HepG2 (cell line): Measurements from ENCODE around the gene PIGO. TPM values are rescaled to one million over a fixed set of nuclear protein-coding genes. Genes with fewer than 3 reads are reported as not detected.

Experiments
- AHR ChIP-seq: IDR thresholded peaks from 2 replicates; pipeline ENCODE4 v1.6.1; 2018; ENCODE audit warnings: missing genetic modification reagents, missing compliant biosample characterization
- EEA1 ChIP-seq: sonication (generic); formaldehyde crosslinking; IDR thresholded peaks from 2 replicates; pipeline ENCODE4 v1.5.1; 2020; ENCODE audit warnings: mild to moderate bottlenecking, missing genetic modification reagents, borderline replicate concordance
- MED13 ChIP-seq: sonication (generic); formaldehyde crosslinking; IDR thresholded peaks from 2 replicates; pipeline ENCODE4 v1.5.0; 2020; ENCODE audit warnings: missing genetic modification reagents
- MEF2D ChIP-seq: sonication (generic); formaldehyde crosslinking; IDR thresholded peaks from 2 replicates; pipeline ENCODE4 v1.5.1; 2020; ENCODE audit warnings: mild to moderate bottlenecking, missing genetic modification reagents
- MEIS1 ChIP-seq: sonication (generic); formaldehyde crosslinking; IDR thresholded peaks from 2 replicates; pipeline ENCODE4 v1.9.0; 2021; ENCODE audit warnings: mild to moderate bottlenecking, missing genetic modification reagents, moderate library complexity, borderline replicate concordance
- SMAD1 ChIP-seq: sonication (generic); formaldehyde crosslinking; IDR thresholded peaks from 2 replicates; pipeline ENCODE4 v1.4.0; 2020; ENCODE audit warnings: missing genetic modification reagents, low read depth, mild to moderate bottlenecking, borderline replicate concordance
- SRF ChIP-seq: IDR thresholded peaks from 2 replicates; pipeline ENCODE4 v1.6.1; 2011; ENCODE audit warnings: mild to moderate bottlenecking, low read depth, low read length, moderate library complexity
- YEATS4 ChIP-seq: sonication (generic); formaldehyde crosslinking; IDR thresholded peaks from 2 replicates; pipeline ENCODE4 v1.4.0; 2020; ENCODE audit warnings: missing genetic modification reagents, borderline replicate concordance
- ZNF207 ChIP-seq: fragments of 450-650 bp; IDR thresholded peaks from 2 replicates; pipeline ENCODE4 v1.6.1; 2016; ENCODE audit warnings: antibody characterized with exemption, borderline replicate concordance
- ZNF513 ChIP-seq: sonication (generic); formaldehyde crosslinking; conservative IDR thresholded peaks from 2 replicates; pipeline ENCODE4 v1.5.0; 2020; ENCODE audit warnings: missing genetic modification reagents
- ZNF557 ChIP-seq: sonication (generic); formaldehyde crosslinking; IDR thresholded peaks from 2 replicates; pipeline ENCODE4 v1.4.0; 2020; ENCODE audit warnings: missing genetic modification reagents
- ZNF567 ChIP-seq: sonication (generic); formaldehyde crosslinking; IDR thresholded peaks from 2 replicates; pipeline ENCODE4 v1.8.1; 2023; ENCODE audit warnings: mild to moderate bottlenecking, missing genetic modification reagents, borderline replicate concordance
- ZNF598 ChIP-seq: sonication (generic); formaldehyde crosslinking; IDR thresholded peaks from 2 replicates; pipeline ENCODE4 v1.5.1; 2020; ENCODE audit warnings: mild to moderate bottlenecking, missing genetic modification reagents, borderline replicate concordance
- ZNF75D ChIP-seq: sonication (generic); formaldehyde crosslinking; IDR thresholded peaks from 2 replicates; pipeline ENCODE4 v1.8.1; 2023; ENCODE audit warnings: missing genetic modification reagents, mild to moderate bottlenecking, borderline replicate concordance
- ZNF775 ChIP-seq: sonication (generic); formaldehyde crosslinking; IDR thresholded peaks from 2 replicates; pipeline ENCODE4 v1.4.0; 2020; ENCODE audit warnings: missing genetic modification reagents, mild to moderate bottlenecking, moderate library complexity, borderline replicate concordance
- ZNF883 ChIP-seq: sonication (generic); formaldehyde crosslinking; IDR thresholded peaks from 2 replicates; pipeline ENCODE4 v1.5.1; 2020; ENCODE audit warnings: mild to moderate bottlenecking, missing genetic modification reagents; ENCODE audit errors: not compliant biosample characterization
- polyA plus RNA-seq, 8 experiments: library from polyadenylated mRNA; depleted of rRNA in 3 of 8; stranded (reverse) in 7 of 8; unstranded in 1 of 8; fragments of >200 nt; fragmentation: Illumina TruSeq in 4 of 8; extraction: Trizol in 4 of 8; gene quantifications; 2 replicates each; pipeline versions ENCODE4 v1.2.1 to v1.2.3, GENCODE V29; 2011 to 2016; ENCODE audit warnings: low read depth in 4 of 8, missing spikeins in 1 of 8, mixed read lengths in 1 of 8; ENCODE audit not compliant: insufficient read depth in 1 of 8
- total RNA-seq, 5 experiments: library from RNA; depleted of rRNA; stranded (reverse); fragments of >200 nt; fragmentation: Illumina TruSeq; extraction: Trizol; gene quantifications; 2 replicates each; pipeline ENCODE4 v1.2.3, GENCODE V29; 2016; ENCODE audit warnings: low read depth in 1 of 5
- TF ChIP-seq, protein P1 (sequence below): IDR thresholded peaks from 2 replicates; pipeline ENCODE4 v1.6.1; 2018; ENCODE audit warnings: missing genetic modification reagents, mild to moderate bottlenecking, missing compliant biosample characterization
- TF ChIP-seq, protein P2 (sequence below): sonication (generic); formaldehyde crosslinking; IDR thresholded peaks from 2 replicates; pipeline ENCODE4 v1.4.0; 2020; ENCODE audit warnings: missing genetic modification reagents
- TF ChIP-seq, protein P3 (sequence below): sonication (generic); formaldehyde crosslinking; IDR thresholded peaks from 2 replicates; pipeline ENCODE4 v1.4.0; 2020; ENCODE audit warnings: missing genetic modification reagents

PIGO gene
- total and polyA plus RNA-seq, 2 of the 13 experiments (the other 11 are each of a cell fraction or from before 2014, with no cell fraction given): 20.5 to 26.2 TPM

GRCh38 chr9:35072461-35073278 lies 23.7 kb downstream of the PIGO start, which contains the start of gene VCP (continued):
- no peak for TF ChIP-seq ZNF557 (CRISPR knock-in tag)
- TF ChIP-seq ZNF207: no peak
- no peak for TF ChIP-seq ZNF775 (CRISPR knock-in tag)
- TF ChIP-seq ZNF567 (CRISPR knock-in tag): no peak; the same call in 1 of the 2 replicates
- TF ChIP-seq MEIS1 (CRISPR knock-in tag): no peak
- TF ChIP-seq ZNF513 (CRISPR knock-in tag): no peak
- TF ChIP-seq ZNF75D (CRISPR knock-in tag): no peak
- 0 out of 2 replicates have a peak, but pooled peaks have one; percentile 16 for TF ChIP-seq MEF2D (CRISPR knock-in tag)
- no peak for TF ChIP-seq ZNF598 (CRISPR knock-in tag)
- TF ChIP-seq SRF: no peak
- TF ChIP-seq, protein P1, sequence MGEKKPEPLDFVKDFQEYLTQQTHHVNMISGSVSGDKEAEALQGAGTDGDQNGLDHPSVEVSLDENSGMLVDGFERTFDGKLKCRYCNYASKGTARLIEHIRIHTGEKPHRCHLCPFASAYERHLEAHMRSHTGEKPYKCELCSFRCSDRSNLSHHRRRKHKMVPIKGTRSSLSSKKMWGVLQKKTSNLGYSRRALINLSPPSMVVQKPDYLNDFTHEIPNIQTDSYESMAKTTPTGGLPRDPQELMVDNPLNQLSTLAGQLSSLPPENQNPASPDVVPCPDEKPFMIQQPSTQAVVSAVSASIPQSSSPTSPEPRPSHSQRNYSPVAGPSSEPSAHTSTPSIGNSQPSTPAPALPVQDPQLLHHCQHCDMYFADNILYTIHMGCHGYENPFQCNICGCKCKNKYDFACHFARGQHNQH (CRISPR knock-in tag): no peak; the same call in none of the 2 replicates
- TF ChIP-seq SMAD1 (CRISPR knock-in tag): no peak
- no peak for TF ChIP-seq ZNF883 (CRISPR knock-in tag)
- 0 out of 2 replicates have a peak, but pooled peaks have one; percentile 58 for TF ChIP-seq AHR (CRISPR knock-in tag)
- TF ChIP-seq MED13 (CRISPR knock-in tag): no peak; the same call in 1 of the 2 replicates
- TF ChIP-seq EEA1 (CRISPR knock-in tag): no peak
- peak; percentile 34; the same call in 1 of the 2 replicates for TF ChIP-seq YEATS4 (CRISPR knock-in tag)
- TF ChIP-seq, protein P2, sequence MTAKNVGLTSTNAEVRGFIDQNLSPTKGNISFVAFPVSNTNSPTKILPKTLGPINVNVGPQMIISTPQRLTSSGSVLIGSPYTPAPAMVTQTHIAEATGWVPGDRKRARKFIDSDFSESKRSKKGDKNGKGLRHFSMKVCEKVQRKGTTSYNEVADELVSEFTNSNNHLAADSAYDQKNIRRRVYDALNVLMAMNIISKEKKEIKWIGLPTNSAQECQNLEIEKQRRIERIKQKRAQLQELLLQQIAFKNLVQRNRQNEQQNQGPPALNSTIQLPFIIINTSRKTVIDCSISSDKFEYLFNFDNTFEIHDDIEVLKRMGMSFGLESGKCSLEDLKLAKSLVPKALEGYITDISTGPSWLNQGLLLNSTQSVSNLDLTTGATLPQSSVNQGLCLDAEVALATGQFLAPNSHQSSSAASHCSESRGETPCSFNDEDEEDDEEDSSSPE (CRISPR knock-in tag): peak; percentile 65
- TF ChIP-seq, protein P3, sequence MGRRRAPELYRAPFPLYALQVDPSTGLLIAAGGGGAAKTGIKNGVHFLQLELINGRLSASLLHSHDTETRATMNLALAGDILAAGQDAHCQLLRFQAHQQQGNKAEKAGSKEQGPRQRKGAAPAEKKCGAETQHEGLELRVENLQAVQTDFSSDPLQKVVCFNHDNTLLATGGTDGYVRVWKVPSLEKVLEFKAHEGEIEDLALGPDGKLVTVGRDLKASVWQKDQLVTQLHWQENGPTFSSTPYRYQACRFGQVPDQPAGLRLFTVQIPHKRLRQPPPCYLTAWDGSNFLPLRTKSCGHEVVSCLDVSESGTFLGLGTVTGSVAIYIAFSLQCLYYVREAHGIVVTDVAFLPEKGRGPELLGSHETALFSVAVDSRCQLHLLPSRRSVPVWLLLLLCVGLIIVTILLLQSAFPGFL: no peak
